PC-3 (cell line): ENCODE results near the gene TMEM37. TPM values are rescaled to one million over a fixed set of nuclear protein-coding genes. Genes with fewer than 3 reads are reported as not detected.

ENCODE experiments used
- ATAC-seq: fragments of 200-7000 bp; cut with Tn5 transposase; 2 replicates; pipeline ENCODE4 v1.9.1; 2020; ENCODE audit warnings: mild to moderate bottlenecking, moderate library complexity
- BruUV-seq: library from RNA; stranded (reverse); fragments of 400-500 nt; replicated peaks from 2 replicates; lab custom pipeline; 2021; lab: Mats Ljungman, UMichigan
- CTCF ChIA-PET: fragments of 300-600 bp; sonication (Branson Sonifier 250); formaldehyde crosslinking; loops from one replicate; lab custom pipeline; 2022; ENCODE audit warnings: antibody characterized with exemption; lab: Charles Lee
- POLR2A ChIA-PET: fragments of 300-600 bp; sonication (Branson Sonifier 250); formaldehyde crosslinking; loops from one replicate; lab custom pipeline; 2022; ENCODE audit warnings: antibody characterized with exemption; ENCODE audit not compliant: unreplicated experiment; lab: Charles Lee
- DNase-seq: peaks from one replicate; pipeline ENCODE4 v3.0.0-alpha.2; 2015
- H2AFZ ChIP-seq: fragments of 300-600 bp; sonication (generic); 2 replicates; pipeline ENCODE4 v1.6.0; 2016; ENCODE audit warnings: antibody characterized with exemption, low read length
- H3F3A ChIP-seq: fragments of 300-600 bp; sonication (generic); one replicate; pipeline ENCODE4 v1.6.0; 2017; ENCODE audit warnings: antibody characterized with exemption, low read length, control low read depth, mild to moderate bottlenecking; ENCODE audit not compliant: unreplicated experiment
- H3K27ac ChIP-seq: fragments of 300-600 bp; sonication (generic); 2 replicates; pipeline ENCODE4 v1.5.1; 2016; ENCODE audit warnings: mild to moderate bottlenecking, low read length
- H3K27me3 ChIP-seq: fragments of 300-600 bp; sonication (generic); 2 replicates; pipeline ENCODE4 v1.6.1; 2016; ENCODE audit warnings: low read length, mixed read lengths
- H3K36me3 ChIP-seq: fragments of 300-600 bp; sonication (generic); 2 replicates; pipeline ENCODE4 v1.6.1; 2016; ENCODE audit warnings: low read depth, mixed run types, low read length, mixed read lengths
- H3K4me1 ChIP-seq: fragments of 300-600 bp; sonication (generic); 2 replicates; pipeline ENCODE4 v1.5.1; 2016; ENCODE audit warnings: low read length; ENCODE audit not compliant: insufficient read depth
- H3K4me2 ChIP-seq: fragments of 300-600 bp; sonication (generic); 2 replicates; pipeline ENCODE4 v1.6.0; 2016; ENCODE audit warnings: low read length
- H3K4me3 ChIP-seq: fragments of 300-600 bp; sonication (generic); 2 replicates; pipeline ENCODE4 v1.5.1; 2016; ENCODE audit warnings: mild to moderate bottlenecking, low read length, mixed read lengths
- H3K79me2 ChIP-seq: fragments of 300-600 bp; sonication (generic); 2 replicates; pipeline ENCODE4 v1.6.1; 2017; ENCODE audit warnings: low read length, mixed read lengths
- H3K9ac ChIP-seq: fragments of 300-600 bp; sonication (generic); 2 replicates; pipeline ENCODE4 v1.6.0; 2016; ENCODE audit warnings: mild to moderate bottlenecking, low read length
- H3K9me2 ChIP-seq: fragments of 300-600 bp; sonication (generic); replicated peaks from 2 replicates; pipeline ENCODE4 v1.6.1; 2016; ENCODE audit warnings: mixed run types, low read length, mixed read lengths
- H3K9me3 ChIP-seq: fragments of 300-600 bp; sonication (generic); 2 replicates; pipeline ENCODE4 v1.6.1; 2016; ENCODE audit warnings: low read length, mixed read lengths
- H4K20me1 ChIP-seq: fragments of 300-600 bp; sonication (generic); 2 replicates; pipeline ENCODE4 v1.6.1; 2016; ENCODE audit warnings: low read length, mixed read lengths
- CTCF ChIP-seq: fragments of 300-600 bp; sonication (generic); conservative IDR thresholded peaks from 2 replicates; pipeline ENCODE4 v1.5.1; 2017; ENCODE audit warnings: antibody characterized with exemption, low read depth, mild to moderate bottlenecking, low read length
- EZH2 ChIP-seq: fragments of 300-600 bp; sonication (generic); IDR thresholded peaks from one replicate; pipeline ENCODE4 v1.6.1; 2017; ENCODE audit warnings: antibody characterized with exemption, mild to moderate bottlenecking, low read length; ENCODE audit not compliant: unreplicated experiment
- EZH2phosphoT487 ChIP-seq: fragments of 300-600 bp; sonication (generic); IDR thresholded peaks from 2 replicates; pipeline ENCODE4 v1.6.1; 2018; ENCODE audit warnings: mild to moderate bottlenecking, antibody characterized with exemption, low read length, borderline replicate concordance
- intact Hi-C: fragments of 100-400 bp; cut with micrococcal nuclease; formaldehyde crosslinking; loops from 2 replicates; pipeline ENCODE4 v1.9.0; 2023
- total RNA-seq: library from RNA; depleted of rRNA; stranded (reverse); fragments of >200 nt; gene quantifications from 2 replicates; pipeline ENCODE4 v1.2.3, GENCODE V29; 2014

Gene TMEM37
- total RNA-seq, 1 experiment from 2014 or later, result 0.26 TPM

GRCh38 chr2:119483395-119483753 is 51.7 kb downstream of the TMEM37 start:
- Histone ChIP-seq H3F3A (no peaks in the 10 kb centered on the region), H3K4me2 (no peak overlapping the region), H3K9me3 (no peaks in the 10 kb centered on the region), H4K20me1 (no peaks in the 10 kb centered on the region), H3K9ac (no peak overlapping the region), H3K4me3 (no peak overlapping the region), H2AFZ (no peak overlapping the region), H3K27ac (no peak overlapping the region), H3K27me3 (no peaks in the 10 kb centered on the region), H3K4me1 (peaks cover 7% of the 10 kb centered on the region; the same call in 1 of the 2 replicates), H3K9me2 (no peaks in the 10 kb centered on the region), H3K36me3 (no peaks in the 10 kb centered on the region), H3K79me2 (no peaks in the 10 kb centered on the region)
- BruUV-seq, result no TSS peak
- TF ChIP-seq CTCF (no peak), EZH2phosphoT487 (no peak), EZH2 (no peak)
- ChIA-PET CTCF (no interaction called here), POLR2A (no interaction called here)
- DNase-seq, result no peak
- intact Hi-C loops, result no loop called here
- ATAC-seq, result no peak

- no peak overlapping the region for H3K9ac ChIP-seq
- no peaks in the 10 kb centered on the region for H3K9me2 ChIP-seq
- no peaks in the 10 kb centered on the region for H3K27me3 ChIP-seq
- ChIA-PET CTCF (no interaction called here), POLR2A (no interaction called here)
- TF ChIP-seq CTCF (no peak), EZH2 (no peak), EZH2phosphoT487 (no peak)
- H3K79me2 ChIP-seq, result no peaks in the 10 kb centered on the region
- no peaks in the 10 kb centered on the region for H3K9me3 ChIP-seq
- no peak overlapping the region for H2AFZ ChIP-seq
- ATAC-seq (no peak), DNase-seq (no peak)
- no peak overlapping the region for H3K4me2 ChIP-seq
- no peak overlapping the region for H3K27ac ChIP-seq
- H3K4me3 ChIP-seq, result no peak overlapping the region
- no peaks in the 10 kb centered on the region for H3F3A ChIP-seq
- H3K36me3 ChIP-seq, result no peaks in the 10 kb centered on the region
- intact Hi-C loops, result no loop called here
- BruUV-seq, result no TSS peak
- no peaks in the 10 kb centered on the region for H4K20me1 ChIP-seq
- H3K4me1 ChIP-seq, result peaks cover 7% of the 10 kb centered on the region; the same call in 1 of the 2 replicates
Measured at GRCh38 chr2:119483896-119484718, 52.5 kb downstream of the TMEM37 start.

GRCh38 chr2:119484834-119485233 is 53.2 kb downstream of the TMEM37 start:
- H3K9me3 ChIP-seq, result no peaks in the 10 kb centered on the region
- intact Hi-C loops, result no loop called here
- no peaks in the 10 kb centered on the region for H4K20me1 ChIP-seq
- no TSS peak for BruUV-seq
- no peak overlapping the region for H2AFZ ChIP-seq
- ChIA-PET POLR2A (no interaction called here), CTCF (no interaction called here)
- peak; percentile 41 for DNase-seq
- H3K4me3 ChIP-seq, result no peak overlapping the region
- no peak overlapping the region for H3K4me2 ChIP-seq
- TF ChIP-seq EZH2phosphoT487, result no peak
- TF ChIP-seq CTCF, result no peak
- TF ChIP-seq EZH2, result no peak
- H3K27ac ChIP-seq, result no peak overlapping the region
- ATAC-seq, result peak; percentile 20; the same call in 1 of the 2 replicates
- H3K9me2 ChIP-seq, result no peaks in the 10 kb centered on the region
- no peak overlapping the region for H3K9ac ChIP-seq
- H3K79me2 ChIP-seq, result no peaks in the 10 kb centered on the region
- H3K27me3 ChIP-seq, result no peaks in the 10 kb centered on the region
- H3K36me3 ChIP-seq, result no peaks in the 10 kb centered on the region
- H3K4me1 ChIP-seq, result peaks cover 7% of the 10 kb centered on the region; the same call in 1 of the 2 replicates
- H3F3A ChIP-seq, result no peaks in the 10 kb centered on the region
